Stimulated activated effector memory CD8-positive, alpha-beta T cell treated with anti-CD3 and anti-CD28 coated beads, Interleukin-12 subunit alpha, Interleukin-12 subunit beta, amount 100 ng/mL, for 72 hours (primary cell): Measurements from ENCODE around the gene RTL5.

Experiments used
- ATAC-seq: fragments of 150-1000 bp; cut with Tn5 transposase; 2 replicates; pipeline ENCODE4 v1.10.0; 2021
- DNase-seq, 2 donors: peaks; one replicate each; pipeline ENCODE4 v3.0.0; 2021 to 2022; ENCODE audit warnings: low spot score in 2 of 2
- H3K27ac Mint-ChIP-seq: one replicate; pipeline ENCODE4 v1.8.0; 2022; ENCODE audit warnings: mild to moderate bottlenecking, mixed read lengths
- H3K36me3 Mint-ChIP-seq: one replicate; pipeline ENCODE4 v1.8.0; 2022; ENCODE audit warnings: mild to moderate bottlenecking, mixed read lengths
- H3K4me1 Mint-ChIP-seq: one replicate; pipeline ENCODE4 v1.8.0; 2022; ENCODE audit warnings: mixed read lengths
- H3K4me3 Mint-ChIP-seq: one replicate; pipeline ENCODE4 v1.8.0; 2022; ENCODE audit warnings: mild to moderate bottlenecking, mixed read lengths
- H3K9me3 Mint-ChIP-seq: one replicate; pipeline ENCODE4 v1.8.0; 2022; ENCODE audit warnings: mixed read lengths

The RTL5 gene

GRCh38 chrX:72080150-72080549 lies 51.6 kb downstream of the RTL5 start:
- Mint-ChIP-seq H3K4me3 (no peak overlapping the region), H3K9me3 (no peaks in the 10 kb centered on the region), H3K27ac (no peak overlapping the region), H3K4me1 (peaks cover 13% of the 10 kb centered on the region), H3K36me3 (no peaks in the 10 kb centered on the region)
- DNase-seq: no peak
- no peak for ATAC-seq

- Mint-ChIP-seq H3K4me1 (peaks cover 13% of the 10 kb centered on the region), H3K4me3 (no peak overlapping the region), H3K9me3 (no peaks in the 10 kb centered on the region), H3K36me3 (no peaks in the 10 kb centered on the region), H3K27ac (no peak overlapping the region)
- ATAC-seq (no peak), DNase-seq (no peak)
Measured at GRCh38 chrX:72079607-72080006, 52.1 kb downstream of the RTL5 start.

GRCh38 chrX:72078411-72078810 lies 53.3 kb downstream of the RTL5 start:
- Mint-ChIP-seq H3K27ac (no peak overlapping the region), H3K36me3 (no peaks in the 10 kb centered on the region), H3K4me1 (peaks cover 13% of the 10 kb centered on the region), H3K4me3 (no peak overlapping the region), H3K9me3 (no peaks in the 10 kb centered on the region)
- no peak for DNase-seq
- no peak for ATAC-seq
